ENCODE results near the gene MAGI1.

Gene MAGI1

GRCh38 chr3:65331730-65332129 lies 707.0 kb downstream of the MAGI1 start:
- no peak for DNase-seq

GRCh38 chr3:65330072-65330471 lies 708.6 kb downstream of the MAGI1 start:
- no peak for DNase-seq

- no peak for DNase-seq
Measured at GRCh38 chr3:65328148-65328547, 710.6 kb downstream of the MAGI1 start.

- DNase-seq, result no peak
Measured at GRCh38 chr3:65326574-65326973, 712.1 kb downstream of the MAGI1 start.

- DNase-seq, result no peak
Measured at GRCh38 chr3:65322910-65323309, 715.8 kb downstream of the MAGI1 start.

- no peak for DNase-seq
Measured at GRCh38 chr3:65318231-65318630, 720.5 kb downstream of the MAGI1 start.

- DNase-seq, result no peak
Measured at GRCh38 chr3:65314916-65315315, 723.8 kb downstream of the MAGI1 start.

- DNase-seq, result no peak
Measured at GRCh38 chr3:65314269-65314668, 724.4 kb downstream of the MAGI1 start.

- no peak for DNase-seq
Measured at GRCh38 chr3:65313666-65314065, 725.1 kb downstream of the MAGI1 start.

GRCh38 chr3:65305836-65306235 lies 732.9 kb downstream of the MAGI1 start:
- no peak for DNase-seq

Measured in activated T-cell treated with anti-CD3 and anti-CD28 coated beads, Interleukin-2, amount 50 U/mL, for 1 hour (primary cell).